ENCODE results near the gene RTN1.

- TF ChIP-seq CTCF (conservative IDR thresholded peaks at IDR 0.05; ENCODE audit: low read length) = no peak
- TF ChIP-seq EZH2phosphoT487 (IDR thresholded peaks at IDR 0.05; ENCODE audit: borderline replicate concordance) = no peak
Measured at GRCh38 chr14:59705866-59706265, 164.7 kb downstream of the RTN1 start.

Measured in Loucy (cell line).